HEK293 (cell line): ENCODE measurements around the gene MSANTD3.
A peak's percentile ranks its signal among the peaks of the same experiment; 100 is the strongest.

Source experiments
- CTCF ChIA-PET: fragments of 350-600 bp; formaldehyde crosslinking; extraction: SDS; loops from one replicate; lab custom pipeline; 2021; ENCODE audit warnings: antibody characterized with exemption; lab: Yijun Ruan, JAX
- POLR2A ChIA-PET: fragments of 300-600 bp; formaldehyde crosslinking; extraction: SDS; loops from one replicate; lab custom pipeline; 2020; ENCODE audit warnings: antibody characterized with exemption, inconsistent platforms; lab: Yijun Ruan, JAX
- H3K27ac ChIP-seq: fragments of 200-500 bp; sonication (Bioruptor generic); 2 replicates; pipeline ENCODE4 v1.5.1; 2014; ENCODE audit warnings: low read depth, low read length, control low read depth, inconsistent platforms; ENCODE audit errors: extremely low read depth
- H3K36me3 ChIP-seq, 2 experiments: fragments of 200-500 bp in 1 of 2; sonication (Bioruptor generic) in 1 of 2; 1 replicate in 1 of 2; 2 replicates in 1 of 2; pipeline ENCODE4 v1.5.1; 2014 to 2017; ENCODE audit warnings: inconsistent platforms in 2 of 2, low read length in 2 of 2; ENCODE audit not compliant: control insufficient read depth in 2 of 2, insufficient read depth in 1 of 2
- H3K4me1 ChIP-seq: fragments of 200-500 bp; sonication (Bioruptor generic); 2 replicates; pipeline ENCODE4 v1.5.1; 2014; ENCODE audit warnings: mild to moderate bottlenecking, low read length, inconsistent platforms; ENCODE audit not compliant: control insufficient read depth, insufficient read depth
- H3K4me3 ChIP-seq: 2 replicates; pipeline ENCODE4 v1.5.1; 2011; ENCODE audit warnings: low read depth, mild to moderate bottlenecking, control low read depth, low read length, moderate library complexity
- H3K9me3 ChIP-seq: fragments of 200-500 bp; sonication (Bioruptor generic); 2 replicates; pipeline ENCODE4 v1.5.1; 2014; ENCODE audit warnings: low read depth, low read length, inconsistent platforms; ENCODE audit not compliant: control insufficient read depth, insufficient read depth
- KLF17 ChIP-seq: fragments of 450-650 bp; formaldehyde crosslinking; IDR thresholded peaks from 2 replicates; pipeline ENCODE4 v1.5.1; 2016; ENCODE audit warnings: missing biosample characterization, missing genetic modification characterization
- KLF8 ChIP-seq: fragments of 450-650 bp; formaldehyde crosslinking; IDR thresholded peaks from 2 replicates; pipeline ENCODE4 v1.5.1; 2016; ENCODE audit warnings: missing biosample characterization, missing genetic modification characterization
- REPIN1 ChIP-seq: fragments of 450-650 bp; formaldehyde crosslinking; IDR thresholded peaks from 2 replicates; pipeline ENCODE4 v1.5.1; 2017; ENCODE audit warnings: missing biosample characterization, missing genetic modification characterization, low read depth
- ZNF148 ChIP-seq: fragments of 450-650 bp; formaldehyde crosslinking; IDR thresholded peaks from 2 replicates; pipeline ENCODE4 v1.5.0; 2017; ENCODE audit warnings: missing biosample characterization, missing genetic modification characterization, borderline replicate concordance
- ZNF155 ChIP-seq: fragments of 450-650 bp; formaldehyde crosslinking; IDR thresholded peaks from 2 replicates; pipeline ENCODE4 v1.5.1; 2016; ENCODE audit warnings: missing biosample characterization, missing genetic modification characterization
- ZNF16 ChIP-seq: fragments of 450-650 bp; formaldehyde crosslinking; IDR thresholded peaks from 2 replicates; pipeline ENCODE4 v1.5.1; 2016; ENCODE audit warnings: low read depth, missing biosample characterization, missing genetic modification characterization
- ZNF26 ChIP-seq: fragments of 450-650 bp; formaldehyde crosslinking; IDR thresholded peaks from 2 replicates; pipeline ENCODE4 v1.5.1; 2016; ENCODE audit warnings: missing biosample characterization, missing genetic modification characterization
- ZNF280C ChIP-seq: fragments of 450-650 bp; formaldehyde crosslinking; IDR thresholded peaks from 2 replicates; pipeline ENCODE4 v1.5.1; 2016; ENCODE audit warnings: missing biosample characterization, missing genetic modification characterization
- ZNF433 ChIP-seq: fragments of 450-650 bp; formaldehyde crosslinking; IDR thresholded peaks from 2 replicates; pipeline ENCODE4 v1.5.1; 2016; ENCODE audit warnings: missing biosample characterization, missing genetic modification characterization, low read depth
- ZNF514 ChIP-seq: fragments of 450-650 bp; formaldehyde crosslinking; IDR thresholded peaks from 2 replicates; pipeline ENCODE4 v1.5.1; 2016; ENCODE audit warnings: missing biosample characterization, missing genetic modification characterization
- ZNF621 ChIP-seq: fragments of 450-650 bp; formaldehyde crosslinking; IDR thresholded peaks from 2 replicates; pipeline ENCODE4 v1.5.1; 2017; ENCODE audit warnings: missing biosample characterization, missing genetic modification characterization
- ZNF843 ChIP-seq: fragments of 450-650 bp; formaldehyde crosslinking; IDR thresholded peaks from 2 replicates; pipeline ENCODE4 v1.5.1; 2016; ENCODE audit warnings: missing biosample characterization, missing genetic modification characterization
- TF ChIP-seq, protein P1 (sequence below): fragments of 450-650 bp; formaldehyde crosslinking; IDR thresholded peaks from 2 replicates; pipeline ENCODE4 v1.5.1; 2016; ENCODE audit warnings: missing biosample characterization, missing genetic modification characterization
- TF ChIP-seq, protein P2 (sequence below): fragments of 450-650 bp; formaldehyde crosslinking; IDR thresholded peaks from 2 replicates; pipeline ENCODE4 v1.5.1; 2016; ENCODE audit warnings: missing biosample characterization, missing genetic modification characterization

The MSANTD3 gene

GRCh38 chr9:100472268-100472667, 45.3 kb downstream of the MSANTD3 start:
- H3K27ac ChIP-seq = no peak overlapping the region
- TF ChIP-seq KLF17 (tag by site-specific recombination) (no peak), KLF8 (tag by site-specific recombination) (no peak), ZNF16 (no peak), ZNF26 (tag by site-specific recombination) (no peak), ZNF280C (tag by site-specific recombination) (no peak), REPIN1 (tag by site-specific recombination) (no peak), ZNF843 (tag by site-specific recombination) (no peak), ZNF621 (no peak), ZNF514 (tag by site-specific recombination) (no peak), ZNF433 (tag by site-specific recombination) (no peak), ZNF148 (no peak), ZNF155 (tag by site-specific recombination) (no peak)
- TF ChIP-seq, protein P1, sequence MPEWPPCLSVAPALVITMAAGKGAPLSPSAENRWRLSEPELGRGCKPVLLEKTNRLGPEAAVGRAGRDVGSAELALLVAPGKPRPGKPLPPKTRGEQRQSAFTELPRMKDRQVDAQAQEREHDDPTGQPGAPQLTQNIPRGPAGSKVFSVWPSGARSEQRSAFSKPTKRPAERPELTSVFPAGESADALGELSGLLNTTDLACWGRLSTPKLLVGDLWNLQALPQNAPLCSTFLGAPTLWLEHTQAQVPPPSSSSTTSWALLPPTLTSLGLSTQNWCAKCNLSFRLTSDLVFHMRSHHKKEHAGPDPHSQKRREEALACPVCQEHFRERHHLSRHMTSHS (tag by site-specific recombination) = no peak
- TF ChIP-seq, protein P2, sequence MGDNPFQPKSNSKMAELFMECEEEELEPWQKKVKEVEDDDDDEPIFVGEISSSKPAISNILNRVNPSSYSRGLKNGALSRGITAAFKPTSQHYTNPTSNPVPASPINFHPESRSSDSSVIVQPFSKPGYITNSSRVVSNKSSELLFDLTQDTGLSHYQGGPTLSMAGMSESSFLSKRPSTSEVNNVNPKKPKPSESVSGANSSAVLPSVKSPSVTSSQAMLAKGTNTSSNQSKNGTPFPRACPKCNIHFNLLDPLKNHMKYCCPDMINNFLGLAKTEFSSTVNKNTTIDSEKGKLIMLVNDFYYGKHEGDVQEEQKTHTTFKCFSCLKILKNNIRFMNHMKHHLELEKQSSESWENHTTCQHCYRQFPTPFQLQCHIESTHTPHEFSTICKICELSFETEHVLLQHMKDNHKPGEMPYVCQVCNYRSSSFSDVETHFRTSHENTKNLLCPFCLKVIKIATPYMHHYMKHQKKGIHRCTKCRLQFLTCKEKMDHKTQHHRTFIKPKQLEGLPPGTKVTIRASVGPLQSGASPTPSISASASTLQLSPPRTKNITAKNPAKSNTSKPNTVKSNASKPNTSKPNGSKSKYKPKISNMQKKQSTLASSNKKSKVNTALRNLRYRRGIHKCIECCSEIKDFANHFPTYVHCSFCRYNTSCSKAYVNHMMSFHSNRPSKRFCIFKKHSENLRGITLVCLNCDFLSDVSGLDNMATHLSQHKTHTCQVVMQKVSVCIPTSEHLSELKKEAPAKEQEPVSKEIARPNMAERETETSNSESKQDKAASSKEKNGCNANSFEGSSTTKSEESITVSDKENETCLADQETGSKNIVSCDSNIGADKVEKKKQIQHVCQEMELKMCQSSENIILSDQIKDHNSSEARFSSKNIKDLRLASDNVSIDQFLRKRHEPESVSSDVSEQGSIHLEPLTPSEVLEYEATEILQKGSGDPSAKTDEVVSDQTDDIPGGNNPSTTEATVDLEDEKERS (tag by site-specific recombination) = no peak
- no peaks in the 10 kb centered on the region for H3K36me3 ChIP-seq
- peak overlapping the region; percentile 91 for H3K4me3 ChIP-seq
- peaks cover 8% of the 10 kb centered on the region; the same call in 1 of the 2 replicates for H3K4me1 ChIP-seq
- no peaks in the 10 kb centered on the region for H3K9me3 ChIP-seq
- POLR2A ChIA-PET = interaction anchor here (1.1 to 1.4 kb wide), 2 partner anchors 12 to 184 kb away, joined by 3 read pairs; no protein-coding TSS in a partner anchor
- CTCF ChIA-PET = interaction anchor here (0.6 to 1.4 kb wide), 3 partner anchors 17 to 54 kb away, joined by 3 read pairs; no protein-coding TSS in a partner anchor
